Thoracic aorta (tissue), 2 donors: ENCODE data around the gene GPATCH4. TPM values are rescaled to one million over a fixed set of nuclear protein-coding genes. Genes with fewer than 3 reads are reported as not detected.
"Not testable (repeated sequence)": the region's sequence is repeated elsewhere in the genome, so short reads cannot be mapped to it uniquely, and the experiment has no call there.

Experiments used
- ATAC-seq: fragments of 150-250 bp; one replicate; pipeline ENCODE4 v1.8.0; 2017; ENCODE audit warnings: low read depth; ENCODE audit not compliant: insufficient number of reproducible peaks, low FRiP score
- DNase-seq: peaks from one replicate; pipeline ENCODE4 v3.0.0-alpha.2; 2020; ENCODE audit warnings: low spot score
- H3K27ac ChIP-seq, 2 donors: fragments of 200-600 bp; sonication (generic); 1 replicate in 1 of 2; 2 replicates in 1 of 2; pipeline ENCODE4 v1.5.1; 2016; ENCODE audit warnings: mild to moderate bottlenecking in 2 of 2, moderate library complexity in 2 of 2
- H3K27me3 ChIP-seq: fragments of 200-600 bp; sonication (generic); replicated peaks from 2 replicates; pipeline ENCODE4 v1.6.0; 2016; ENCODE audit warnings: mild to moderate bottlenecking; ENCODE audit not compliant: insufficient read depth
- H3K36me3 ChIP-seq: fragments of 200-600 bp; sonication (generic); one replicate; pipeline ENCODE4 v1.5.1; 2016
- H3K4me1 ChIP-seq, 2 donors: fragments of 200-600 bp; sonication (generic); 1 replicate in 1 of 2; 2 replicates in 1 of 2; pipeline versions ENCODE4 v1.5.1 to v1.6.0; 2016; ENCODE audit warnings: low read depth in 2 of 2, mild to moderate bottlenecking in 1 of 2; ENCODE audit not compliant: control insufficient read depth in 1 of 2
- H3K4me3 ChIP-seq: fragments of 200-600 bp; sonication (generic); 2 replicates; pipeline ENCODE4 v1.5.1; 2016; ENCODE audit warnings: mild to moderate bottlenecking
- H3K9me3 ChIP-seq: fragments of 200-600 bp; sonication (generic); 2 replicates; pipeline ENCODE4 v1.5.1; 2016
- total RNA-seq, 2 donors: library from RNA; depleted of rRNA; stranded (reverse); fragments of >200 nt; gene quantifications; one replicate each; pipeline versions ENCODE4 v1.1.0 to v1.2.3, GENCODE V29; 2016
- TF ChIP-seq, protein P1 (sequence below): fragments of 200-600 bp; sonication (generic); IDR thresholded peaks from one replicate; pipeline ENCODE4 v1.5.1; 2019; ENCODE audit warnings: antibody characterized with exemption

Gene GPATCH4
- total RNA-seq, 2 donors from 2014 or later, result 8.1 to 69.3 TPM

GRCh38 chr1:156554971-156555370 lies 46.3 kb downstream of the GPATCH4 start:
- Histone ChIP-seq H3K36me3 (no peaks in the 10 kb centered on the region), H3K4me1 (no peaks in the 10 kb centered on the region), H3K27me3 (no peaks in the 10 kb centered on the region), H3K27ac (no peak overlapping the region), H3K4me3 (no peak overlapping the region), H3K9me3 (no peaks in the 10 kb centered on the region)
- TF ChIP-seq, protein P1, sequence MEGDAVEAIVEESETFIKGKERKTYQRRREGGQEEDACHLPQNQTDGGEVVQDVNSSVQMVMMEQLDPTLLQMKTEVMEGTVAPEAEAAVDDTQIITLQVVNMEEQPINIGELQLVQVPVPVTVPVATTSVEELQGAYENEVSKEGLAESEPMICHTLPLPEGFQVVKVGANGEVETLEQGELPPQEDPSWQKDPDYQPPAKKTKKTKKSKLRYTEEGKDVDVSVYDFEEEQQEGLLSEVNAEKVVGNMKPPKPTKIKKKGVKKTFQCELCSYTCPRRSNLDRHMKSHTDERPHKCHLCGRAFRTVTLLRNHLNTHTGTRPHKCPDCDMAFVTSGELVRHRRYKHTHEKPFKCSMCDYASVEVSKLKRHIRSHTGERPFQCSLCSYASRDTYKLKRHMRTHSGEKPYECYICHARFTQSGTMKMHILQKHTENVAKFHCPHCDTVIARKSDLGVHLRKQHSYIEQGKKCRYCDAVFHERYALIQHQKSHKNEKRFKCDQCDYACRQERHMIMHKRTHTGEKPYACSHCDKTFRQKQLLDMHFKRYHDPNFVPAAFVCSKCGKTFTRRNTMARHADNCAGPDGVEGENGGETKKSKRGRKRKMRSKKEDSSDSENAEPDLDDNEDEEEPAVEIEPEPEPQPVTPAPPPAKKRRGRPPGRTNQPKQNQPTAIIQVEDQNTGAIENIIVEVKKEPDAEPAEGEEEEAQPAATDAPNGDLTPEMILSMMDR, result no peak
- DNase-seq (no peak), ATAC-seq (no peak)

GRCh38 chr1:156553860-156554485 lies 47.3 kb downstream of the GPATCH4 start:
- Histone ChIP-seq H3K9me3 (no peaks in the 10 kb centered on the region), H3K4me1 (no peaks in the 10 kb centered on the region), H3K27me3 (no peaks in the 10 kb centered on the region), H3K27ac (no peak overlapping the region), H3K36me3 (no peaks in the 10 kb centered on the region), H3K4me3 (no peak overlapping the region)
- DNase-seq (no peak), ATAC-seq (no peak)
- TF ChIP-seq, protein P1, result no peak

GRCh38 chr1:156552937-156553336 lies 48.3 kb downstream of the GPATCH4 start:
- H3K36me3 ChIP-seq, H3K4me3 ChIP-seq, H3K9me3 ChIP-seq, DNase-seq, H3K4me1 ChIP-seq, ATAC-seq, H3K27me3 ChIP-seq, H3K27ac ChIP-seq: not testable (repeated sequence)

GRCh38 chr1:156552518-156552917 lies 48.8 kb downstream of the GPATCH4 start:
- TF ChIP-seq, protein P1, result no peak
- Histone ChIP-seq H3K27ac (no peak overlapping the region), H3K27me3 (no peaks in the 10 kb centered on the region), H3K4me1 (no peaks in the 10 kb centered on the region), H3K9me3 (no peaks in the 10 kb centered on the region), H3K4me3 (no peak overlapping the region), H3K36me3 (no peaks in the 10 kb centered on the region)
- ATAC-seq, result no peak
- no peak for DNase-seq

GRCh38 chr1:156551869-156552268 lies 49.4 kb downstream of the GPATCH4 start:
- Histone ChIP-seq H3K27me3 (no peaks in the 10 kb centered on the region), H3K4me1 (no peaks in the 10 kb centered on the region), H3K27ac (no peak overlapping the region), H3K9me3 (no peaks in the 10 kb centered on the region), H3K36me3 (no peaks in the 10 kb centered on the region), H3K4me3 (no peak overlapping the region)
- ATAC-seq (no peak), DNase-seq (no peak)
- TF ChIP-seq, protein P1, result no peak

- DNase-seq (no peak), ATAC-seq (no peak)
- Histone ChIP-seq H3K4me1 (no peaks in the 10 kb centered on the region), H3K36me3 (no peaks in the 10 kb centered on the region), H3K27me3 (no peaks in the 10 kb centered on the region), H3K27ac (no peak overlapping the region), H3K4me3 (no peak overlapping the region), H3K9me3 (no peaks in the 10 kb centered on the region)
- TF ChIP-seq, protein P1, result no peak
Observed at GRCh38 chr1:156551066-156551643, 50.1 kb downstream of the GPATCH4 start.
